ENCODE data around the gene SYTL5.
"Not testable (repeated sequence)": the region's sequence is repeated elsewhere in the genome, so short reads cannot be mapped to it uniquely, and the experiment has no call there.

The SYTL5 gene

GRCh38 chrX:38006291-38006690 is at the start of gene SYTL5:
TSS of gene SYTL5 (plus strand) at chrX:38006553. CDS start at chrX:38033890, 27,337 bp downstream.
- FAIRE-seq (no peak), DNase-seq (ENCODE audit: insufficient read length, low spot score) (no peak)

- no peak for FAIRE-seq
- no peak for DNase-seq (ENCODE audit: insufficient read length, low spot score)
These were observed 47.7 kb upstream of the SYTL5 start for GRCh38 chrX:37958525-37959211.

GRCh38 chrX:37959212-37960021 is 46.9 kb upstream of the SYTL5 start:
- DNase-seq (ENCODE audit: insufficient read length, low spot score) (no peak), FAIRE-seq (no peak)

GRCh38 chrX:37961118-37961517 is 45.2 kb upstream of the SYTL5 start:
- FAIRE-seq (no peak), DNase-seq (ENCODE audit: insufficient read length, low spot score) (no peak)

GRCh38 chrX:37967714-37968113 is 38.6 kb upstream of the SYTL5 start:
- FAIRE-seq = no peak
- no peak for DNase-seq (ENCODE audit: insufficient read length, low spot score)

GRCh38 chrX:37975421-37975820 is 30.9 kb upstream of the SYTL5 start:
- no peak for FAIRE-seq
- no peak for DNase-seq (ENCODE audit: insufficient read length, low spot score)

- DNase-seq (ENCODE audit: insufficient read length, low spot score) (no peak), FAIRE-seq (no peak)
These were observed 30.2 kb upstream of the SYTL5 start for GRCh38 chrX:37976153-37976552.

- DNase-seq (ENCODE audit: insufficient read length, low spot score) = no peak
- no peak for FAIRE-seq
These were observed 21.5 kb upstream of the SYTL5 start for GRCh38 chrX:37984880-37985279.

- DNase-seq (ENCODE audit: insufficient read length, low spot score) = no peak
- no peak for FAIRE-seq
These were observed 19.5 kb upstream of the SYTL5 start for GRCh38 chrX:37986893-37987292.

GRCh38 chrX:37989304-37989703 is 17.0 kb upstream of the SYTL5 start:
- DNase-seq (ENCODE audit: insufficient read length, low spot score) (no peak), FAIRE-seq (no peak)

GRCh38 chrX:37991303-37991702 is 15.1 kb upstream of the SYTL5 start:
- not testable (repeated sequence) for FAIRE-seq; DNase-seq (ENCODE audit: insufficient read length, low spot score)

- FAIRE-seq (no peak), DNase-seq (ENCODE audit: insufficient read length, low spot score) (no peak)
These were observed 13.2 kb upstream of the SYTL5 start for GRCh38 chrX:37993176-37993575.

- DNase-seq (ENCODE audit: insufficient read length, low spot score) = no peak
- FAIRE-seq = no peak
These were observed 12.3 kb upstream of the SYTL5 start for GRCh38 chrX:37993837-37994619.

GRCh38 chrX:37995428-37995827 is 10.9 kb upstream of the SYTL5 start:
- DNase-seq (ENCODE audit: insufficient read length, low spot score) (no peak), FAIRE-seq (no peak)

GRCh38 chrX:37997096-37997495 is 9.3 kb upstream of the SYTL5 start:
- FAIRE-seq (no peak), DNase-seq (ENCODE audit: insufficient read length, low spot score) (no peak)

- no peak for FAIRE-seq
These were observed 7.6 kb upstream of the SYTL5 start for GRCh38 chrX:37998586-37999262.

GRCh38 chrX:38000706-38001105 is 5.6 kb upstream of the SYTL5 start:
- FAIRE-seq (no peak), DNase-seq (ENCODE audit: insufficient read length, low spot score) (no peak)

More at GRCh38 chrX:37998586-37999262, 7.6 kb upstream of the SYTL5 start:
- no peak for DNase-seq (ENCODE audit: insufficient read length, low spot score)

- no peak for FAIRE-seq
- DNase-seq (ENCODE audit: insufficient read length, low spot score) = no peak
These were observed 2.3 kb upstream of the SYTL5 start for GRCh38 chrX:38004046-38004445.

GRCh38 chrX:38006778-38007177 is 425 bp downstream of the SYTL5 start:
- FAIRE-seq = no peak
- DNase-seq (ENCODE audit: insufficient read length, low spot score) = no peak

- DNase-seq (ENCODE audit: insufficient read length, low spot score) (no peak), FAIRE-seq (no peak)
These were observed 2.3 kb downstream of the SYTL5 start for GRCh38 chrX:38008658-38009057.

GRCh38 chrX:38009641-38010040 is 3.3 kb downstream of the SYTL5 start:
- DNase-seq (ENCODE audit: insufficient read length, low spot score) (no peak), FAIRE-seq (no peak)

Data from HTR-8/SVneo (cell line).